Suppressor macrophage (primary cell): Measurements from ENCODE around the gene ACAP3.

Source experiments
- DNase-seq, 4 experiments: peaks; one replicate each; pipeline ENCODE4 v3.0.0-alpha.2; 2020 to 2022

The ACAP3 gene

DNA sequence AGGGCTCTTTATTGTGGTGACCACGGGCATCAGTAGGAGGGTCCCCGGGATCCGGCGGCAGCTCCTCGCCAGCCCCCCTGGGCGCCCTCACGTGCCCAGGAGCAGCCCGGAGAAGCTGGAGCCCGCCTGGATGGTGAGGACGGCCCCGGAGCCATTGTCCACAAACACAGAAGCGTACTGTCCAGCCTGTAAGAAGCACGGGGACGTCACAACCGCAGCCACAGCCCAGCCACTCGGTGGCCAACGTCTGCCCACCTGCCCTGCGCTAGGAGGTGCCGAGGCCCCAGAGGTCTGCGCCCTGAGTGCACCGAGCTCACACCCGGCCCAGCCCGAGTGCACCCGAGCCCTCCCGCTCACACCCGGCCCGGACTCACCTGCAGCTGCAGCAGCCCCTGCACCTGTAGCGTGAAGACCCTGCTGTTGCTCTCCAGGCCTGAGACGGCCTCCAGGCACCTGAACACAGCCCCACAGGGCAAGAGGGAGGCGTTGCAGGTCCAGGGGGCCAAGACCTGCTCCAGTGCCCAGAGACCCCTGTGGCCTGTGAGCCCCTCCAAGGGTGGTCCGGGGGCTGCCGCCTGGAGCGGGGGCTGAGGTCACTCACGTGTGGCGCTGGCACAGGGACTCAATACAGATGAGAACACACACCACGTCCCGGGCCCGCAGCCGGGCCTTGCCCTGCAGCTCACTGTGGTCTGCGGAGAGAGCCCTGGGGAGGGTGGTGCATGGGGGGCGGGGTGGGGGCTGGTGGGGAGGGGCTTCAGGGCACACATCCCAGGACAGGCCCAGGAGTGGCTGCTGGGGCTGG is 65.1 kb downstream of the ACAP3 start:
- DNase-seq: no peak
